GM19238 (cell line): ENCODE data around the gene VSTM2A.
"Not testable (repeated sequence)": the region's sequence is repeated elsewhere in the genome, so short reads cannot be mapped to it uniquely, and the experiment has no call there.

Experiments used
- DNase-seq: peaks from one replicate; pipeline ENCODE4 v3.0.0; 2011; ENCODE audit warnings: low spot score; ENCODE audit not compliant: insufficient read length

The VSTM2A gene, protein sequence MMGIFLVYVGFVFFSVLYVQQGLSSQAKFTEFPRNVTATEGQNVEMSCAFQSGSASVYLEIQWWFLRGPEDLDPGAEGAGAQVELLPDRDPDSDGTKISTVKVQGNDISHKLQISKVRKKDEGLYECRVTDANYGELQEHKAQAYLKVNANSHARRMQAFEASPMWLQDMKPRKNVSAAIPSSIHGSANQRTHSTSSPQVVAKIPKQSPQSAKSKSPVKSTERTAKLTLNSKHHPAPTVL

DNA sequence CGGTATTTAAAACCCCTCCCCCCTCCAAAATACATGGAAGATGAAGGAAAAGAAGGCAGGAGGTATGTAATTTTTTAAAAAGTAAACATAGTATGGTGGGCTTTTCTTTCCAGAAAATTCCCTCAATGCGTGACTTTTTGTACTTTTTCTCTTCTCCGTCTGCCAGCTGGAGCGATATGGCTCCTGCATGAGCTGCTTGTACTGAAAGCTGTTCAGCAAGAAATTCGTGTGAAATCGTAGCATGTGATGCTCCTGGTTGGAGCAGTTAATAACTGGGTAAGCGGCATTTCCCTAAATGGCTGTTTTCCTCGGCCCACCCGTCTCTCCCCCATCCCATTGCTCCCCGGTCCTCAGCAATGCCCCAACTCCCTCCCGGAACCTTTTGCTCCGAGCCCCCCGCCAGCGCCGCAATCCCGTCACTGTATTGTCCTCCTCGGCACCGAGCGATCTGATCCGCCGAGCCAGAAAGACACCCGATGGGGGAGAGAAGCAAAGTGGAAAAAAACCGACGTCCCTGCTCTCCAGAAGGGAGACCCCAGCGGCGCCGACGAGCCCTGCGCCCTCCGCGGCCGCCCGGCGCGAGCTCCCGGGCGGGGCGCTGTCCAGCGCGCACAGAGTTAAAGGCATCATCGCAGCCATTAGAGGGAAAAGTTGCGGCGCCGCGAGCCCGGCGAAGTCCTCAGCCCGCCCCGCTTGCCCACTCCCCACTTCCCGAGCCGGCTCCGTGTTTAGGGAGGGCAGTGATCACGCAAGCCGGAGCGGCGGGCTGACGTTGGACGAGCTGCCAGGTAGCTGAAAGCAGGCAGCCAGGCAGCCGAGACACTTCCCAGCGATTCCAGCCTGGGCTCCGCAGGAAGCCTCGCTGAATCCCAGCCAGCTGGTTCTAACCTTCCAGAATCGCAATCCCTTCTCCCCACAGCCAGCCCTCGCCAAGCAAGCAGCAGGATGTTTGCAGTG is at the start of gene VSTM2A:
Gene VSTM2A, plus strand, starts transcription at position 707 of the 957 bp plus-strand sequence. CDS start 356 bp downstream, outside the sequence.
- DNase-seq, result no peak

DNA sequence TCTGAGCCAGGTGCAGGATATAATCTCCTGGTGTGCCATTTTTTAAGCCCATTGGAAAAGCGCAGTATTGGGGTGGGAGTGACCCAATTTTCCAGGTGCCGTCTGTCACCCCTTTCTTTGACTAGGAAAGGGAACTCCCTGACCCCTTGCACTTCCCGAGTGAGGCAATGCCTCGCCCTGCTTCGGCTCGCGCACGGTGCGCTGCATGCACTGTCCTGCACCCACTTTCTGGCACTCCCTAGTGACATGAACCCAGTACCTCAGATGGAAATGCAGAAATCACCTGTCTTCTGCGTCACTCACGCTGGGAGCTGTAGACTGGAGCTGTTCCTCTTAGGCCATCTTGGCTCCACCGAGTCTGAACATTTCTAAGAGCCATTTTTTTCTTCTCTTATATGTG is 37.6 kb upstream of the VSTM2A start:
- not testable (repeated sequence) for DNase-seq

DNA sequence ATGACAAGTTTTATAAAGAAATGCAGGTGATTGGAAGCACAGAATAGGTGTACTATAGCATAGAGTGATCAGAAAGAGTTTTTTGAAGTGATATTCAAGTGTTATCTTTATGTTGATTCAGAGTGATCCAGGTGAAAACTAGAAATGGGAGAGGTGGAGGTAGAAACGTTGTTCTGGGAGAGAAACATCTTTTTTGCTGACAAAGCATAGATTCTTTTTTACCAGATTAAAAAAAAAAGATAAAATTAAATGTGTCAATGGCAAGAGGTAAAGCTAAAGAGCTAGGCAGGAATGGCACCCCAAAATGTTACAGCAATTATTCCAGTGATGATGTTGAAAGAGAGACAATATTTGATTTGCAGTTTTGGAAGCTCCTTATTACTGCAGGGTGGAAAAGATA is 12.6 kb upstream of the VSTM2A start:
- no peak for DNase-seq

DNA sequence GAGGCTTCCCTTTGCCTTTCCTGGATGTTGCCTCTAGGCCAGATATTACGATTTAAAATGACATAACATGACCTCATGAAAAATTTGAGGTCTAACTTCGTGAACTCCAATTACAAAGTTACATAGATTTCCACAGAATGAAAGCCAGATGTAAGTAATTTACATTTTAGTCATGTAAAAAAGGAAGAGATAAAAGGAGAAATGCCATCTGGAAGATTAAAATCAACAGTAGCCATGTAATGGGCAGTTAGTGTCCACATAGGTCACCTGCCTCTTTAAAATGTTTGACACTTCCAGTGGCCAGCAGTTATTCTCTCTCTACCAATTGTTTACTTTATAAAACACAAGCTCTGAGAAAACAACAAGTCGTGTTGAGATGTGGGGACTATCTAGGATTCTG is 4.1 kb upstream of the VSTM2A start:
- no peak for DNase-seq

DNA sequence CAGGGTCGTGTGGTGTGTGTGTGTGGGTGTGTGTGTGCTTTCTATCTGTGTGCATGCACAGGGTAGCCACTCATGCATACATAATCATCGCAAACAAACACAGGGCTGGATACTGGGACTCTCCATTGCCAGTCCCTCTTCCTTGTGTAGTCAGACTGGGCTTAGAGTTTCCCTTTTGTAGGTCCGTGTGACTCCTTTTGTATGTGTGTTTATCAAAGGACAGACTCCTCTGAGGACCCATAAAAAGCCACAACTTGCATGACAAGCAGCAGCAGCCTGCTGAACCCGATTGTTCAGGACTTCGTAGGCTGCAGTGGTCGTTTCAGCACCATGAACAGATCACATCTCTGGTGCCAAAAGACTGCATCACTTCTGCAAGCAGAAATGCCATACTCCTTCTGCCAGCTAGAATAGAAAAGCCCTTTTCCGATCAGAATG is 895 bp downstream of the VSTM2A start:
- DNase-seq, result no peak

DNA sequence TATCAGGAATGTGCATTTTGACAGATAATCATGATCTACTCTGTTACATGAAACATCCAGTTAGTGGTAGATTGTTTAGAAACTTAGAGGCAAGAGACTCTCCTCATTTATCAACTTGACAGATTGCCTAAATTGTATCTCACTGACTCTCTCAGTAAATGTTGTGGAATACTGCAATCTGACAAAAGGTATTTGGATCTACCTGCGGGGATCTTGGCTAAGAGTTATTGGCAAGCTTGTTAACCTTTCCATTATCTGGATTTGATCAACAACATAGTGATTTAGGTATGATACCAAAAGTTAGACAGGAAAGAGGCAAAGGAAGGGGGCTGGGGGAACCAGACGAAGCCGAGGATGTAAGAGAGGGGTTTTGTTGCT is 2.0 kb downstream of the VSTM2A start:
- no peak for DNase-seq

DNA sequence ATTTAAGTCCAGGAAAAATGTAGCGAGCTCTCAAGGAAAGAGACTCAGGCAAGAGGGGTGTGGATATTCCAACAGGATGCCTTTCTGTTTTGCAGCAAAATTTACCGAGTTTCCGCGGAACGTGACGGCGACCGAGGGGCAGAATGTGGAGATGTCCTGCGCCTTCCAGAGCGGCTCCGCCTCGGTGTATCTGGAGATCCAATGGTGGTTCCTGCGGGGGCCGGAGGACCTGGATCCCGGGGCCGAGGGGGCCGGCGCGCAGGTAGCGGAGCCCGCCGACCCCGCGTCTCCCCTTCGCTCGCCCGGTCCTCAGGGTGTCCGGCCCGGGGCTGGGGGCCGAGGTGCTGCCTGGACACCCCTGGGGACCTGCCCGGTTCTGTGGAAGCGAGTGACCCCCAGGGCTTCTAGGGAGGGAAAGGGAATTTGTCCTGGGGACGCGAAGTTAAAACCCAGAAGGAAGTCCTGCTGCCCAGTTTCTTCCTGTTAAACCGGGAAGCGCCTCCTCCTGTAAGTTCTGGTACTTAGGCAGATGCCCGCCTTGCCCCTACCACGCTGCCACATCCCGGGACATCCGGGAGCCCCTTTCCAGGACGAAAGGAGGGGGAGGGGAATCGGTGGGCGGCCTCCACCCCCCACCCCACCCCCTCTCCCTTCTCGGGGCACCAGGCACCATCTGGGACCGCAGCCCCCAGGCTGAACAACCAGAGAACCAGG is 2.5 kb downstream of the VSTM2A start:
- no peak for DNase-seq

DNA sequence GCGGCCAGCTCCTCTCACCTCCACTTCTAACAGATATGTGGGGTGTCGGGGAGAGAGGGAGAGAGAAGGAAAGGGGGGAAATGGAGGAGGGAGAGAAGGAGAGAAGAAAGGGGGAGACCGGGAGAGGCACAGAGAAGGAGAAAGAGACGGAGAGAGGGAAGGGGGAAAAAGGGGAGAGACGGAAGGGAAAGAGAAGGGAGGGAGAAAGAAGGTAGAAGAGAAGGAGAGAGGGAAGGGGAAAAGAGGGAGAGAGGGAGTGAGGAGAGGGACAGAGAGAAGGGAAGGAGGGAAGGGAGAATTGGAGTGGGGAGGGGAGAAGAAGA is 3.0 kb downstream of the VSTM2A start:
- no peak for DNase-seq

DNA sequence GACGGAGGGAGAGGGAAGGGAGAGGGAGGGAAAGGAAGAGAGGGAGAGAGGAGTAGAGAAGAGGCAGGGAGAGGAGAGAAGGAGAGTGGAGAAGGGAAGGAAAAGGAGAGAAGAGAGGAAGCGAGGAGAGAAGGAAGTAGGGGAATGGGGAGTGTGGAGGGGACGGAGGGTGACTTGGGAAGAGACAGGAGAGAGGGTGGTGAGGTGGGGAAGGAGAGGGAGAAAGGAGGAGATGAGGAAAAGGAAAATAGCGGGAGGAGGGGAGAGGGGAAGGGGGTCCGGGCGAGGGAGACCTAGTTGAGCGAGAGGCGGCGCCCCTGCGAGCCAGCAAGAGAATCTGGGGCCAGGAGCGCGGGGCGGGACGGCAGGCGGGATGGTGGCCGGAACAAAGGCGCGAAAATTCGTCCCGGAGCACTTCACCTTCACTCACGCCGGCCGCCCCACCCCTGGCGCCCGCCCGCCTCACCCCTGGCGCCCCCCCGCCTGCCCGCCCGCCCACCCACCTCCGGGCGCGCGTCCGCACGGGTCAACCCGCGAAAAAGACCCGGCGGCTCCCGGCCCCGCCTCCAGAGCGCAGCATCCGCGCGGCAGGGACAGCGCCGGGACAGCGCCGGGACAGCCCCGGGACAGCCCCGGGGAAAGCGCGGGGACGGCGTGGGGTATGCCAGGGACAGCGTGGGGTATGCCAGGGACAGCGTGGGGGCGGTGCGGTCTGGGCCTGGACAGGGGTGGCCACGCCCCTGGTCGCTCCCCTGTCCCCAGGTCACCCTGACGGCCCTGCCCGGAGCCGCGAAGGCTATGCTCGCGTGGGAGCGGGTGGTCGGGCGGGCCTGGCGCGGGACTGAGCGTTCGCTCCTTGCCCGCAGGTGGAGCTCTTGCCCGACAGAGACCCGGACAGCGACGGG is 4.2 kb downstream of the VSTM2A start:
- DNase-seq, result no peak

DNA sequence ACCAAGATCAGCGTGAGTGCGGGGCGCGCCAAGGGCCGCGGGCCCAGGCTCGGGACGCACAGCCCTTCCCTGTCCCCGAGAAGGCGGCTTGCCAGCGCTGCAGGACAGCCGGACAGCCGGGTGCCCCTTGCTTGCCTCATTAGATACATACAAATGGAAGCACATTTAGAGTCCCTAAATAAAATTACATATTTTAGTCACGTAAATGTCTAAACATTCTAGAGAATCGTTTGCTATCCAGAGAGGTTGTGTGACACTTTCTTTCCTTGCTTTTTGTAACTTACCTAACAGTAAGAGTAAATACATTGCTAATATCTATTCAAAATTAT is 4.8 kb downstream of the VSTM2A start:
- no peak for DNase-seq

DNA sequence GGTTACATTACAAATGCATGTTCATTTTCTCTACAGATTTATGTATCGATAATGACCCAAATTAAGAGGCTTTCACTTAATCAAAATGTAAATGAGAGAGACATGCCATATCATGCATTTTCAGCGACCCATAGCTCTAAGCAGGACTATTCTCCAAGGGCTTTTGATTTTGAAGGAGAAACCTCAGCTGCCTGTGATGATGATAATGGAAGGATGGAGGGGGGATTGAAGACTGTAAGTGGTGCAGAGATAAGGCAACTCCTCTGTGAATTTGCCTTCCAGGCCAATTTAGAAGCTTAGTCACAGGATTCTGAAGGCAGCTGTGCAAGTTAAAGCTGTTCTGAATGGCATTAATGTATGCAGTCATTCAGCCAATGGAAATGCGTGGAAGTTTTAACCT is 8.3 kb downstream of the VSTM2A start:
- no peak for DNase-seq

DNA sequence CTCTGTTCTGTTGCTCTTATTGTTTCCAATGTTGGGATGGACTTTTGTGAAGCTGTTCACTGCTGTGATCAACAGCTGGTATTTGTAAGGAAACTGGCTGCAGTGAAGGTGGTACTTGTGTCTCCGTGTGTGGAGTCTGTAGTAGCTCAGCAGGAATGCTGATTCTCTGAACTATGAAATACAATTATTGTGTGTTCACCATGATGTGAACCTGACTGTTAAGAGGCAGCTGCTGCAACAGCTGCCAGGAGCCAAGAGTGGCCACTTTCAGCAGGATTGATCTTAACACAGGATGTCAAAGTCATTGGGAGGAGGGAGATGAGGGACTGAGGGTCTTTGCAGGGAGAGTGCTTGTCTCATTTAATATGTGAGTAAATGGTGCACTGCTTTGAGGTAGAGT is 13.9 kb downstream of the VSTM2A start:
- DNase-seq, result no peak

DNA sequence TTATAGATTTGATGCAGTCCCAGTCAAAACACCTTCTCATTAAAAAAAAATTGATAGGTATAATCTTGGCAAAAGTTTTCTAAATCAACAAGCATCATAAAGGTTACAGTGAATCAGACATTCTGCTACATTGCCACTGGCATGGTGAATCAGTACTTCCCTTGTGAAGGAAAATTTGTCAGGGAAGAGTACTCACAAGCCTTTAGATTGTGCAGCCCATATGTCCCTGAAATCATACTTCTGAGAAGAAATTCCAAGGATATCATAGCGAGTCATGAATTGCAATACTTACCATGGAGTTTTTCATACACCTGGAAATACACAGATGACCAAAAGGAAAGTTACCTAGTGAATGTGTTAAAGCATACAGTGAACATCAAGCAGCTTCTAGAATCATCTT is 17.2 kb downstream of the VSTM2A start:
- DNase-seq, result no peak

DNA sequence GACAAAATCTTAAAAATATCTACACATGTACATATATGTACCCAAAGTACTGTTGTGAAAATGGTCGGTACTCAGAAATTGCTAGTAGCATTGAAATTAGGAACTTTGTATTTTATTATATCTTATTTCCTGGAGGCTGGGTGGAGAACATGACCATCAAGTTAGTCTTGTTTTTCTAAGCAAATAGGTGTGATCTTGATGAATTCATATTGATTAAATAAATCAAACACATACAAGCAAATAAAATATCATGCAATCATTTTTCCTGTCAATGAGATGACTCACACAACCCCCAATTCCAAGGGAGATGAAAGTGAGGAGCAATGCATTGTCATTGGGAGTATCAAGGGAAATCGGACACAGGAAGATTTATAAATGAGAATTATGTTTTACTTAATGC is 18.0 kb downstream of the VSTM2A start:
- DNase-seq, result no peak

DNA sequence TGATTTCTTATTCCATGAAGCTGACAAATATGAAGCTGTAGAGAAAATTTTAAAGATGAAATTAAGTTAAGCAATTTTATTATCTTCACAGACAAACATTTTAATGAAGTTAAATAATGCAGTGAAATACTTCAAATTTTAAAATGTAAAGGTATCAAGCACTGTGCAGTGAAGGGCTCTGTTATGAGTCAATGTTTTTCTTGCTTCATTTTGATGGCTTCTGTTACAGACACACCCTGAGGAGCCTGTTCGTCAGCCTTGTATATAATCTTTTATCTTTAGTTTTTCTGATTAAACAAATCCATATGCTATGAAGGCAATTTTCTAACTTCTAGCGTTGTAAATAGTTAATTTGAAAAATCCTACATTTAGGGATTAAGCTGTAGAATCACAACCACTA is 18.5 kb downstream of the VSTM2A start:
- DNase-seq, result no peak

DNA sequence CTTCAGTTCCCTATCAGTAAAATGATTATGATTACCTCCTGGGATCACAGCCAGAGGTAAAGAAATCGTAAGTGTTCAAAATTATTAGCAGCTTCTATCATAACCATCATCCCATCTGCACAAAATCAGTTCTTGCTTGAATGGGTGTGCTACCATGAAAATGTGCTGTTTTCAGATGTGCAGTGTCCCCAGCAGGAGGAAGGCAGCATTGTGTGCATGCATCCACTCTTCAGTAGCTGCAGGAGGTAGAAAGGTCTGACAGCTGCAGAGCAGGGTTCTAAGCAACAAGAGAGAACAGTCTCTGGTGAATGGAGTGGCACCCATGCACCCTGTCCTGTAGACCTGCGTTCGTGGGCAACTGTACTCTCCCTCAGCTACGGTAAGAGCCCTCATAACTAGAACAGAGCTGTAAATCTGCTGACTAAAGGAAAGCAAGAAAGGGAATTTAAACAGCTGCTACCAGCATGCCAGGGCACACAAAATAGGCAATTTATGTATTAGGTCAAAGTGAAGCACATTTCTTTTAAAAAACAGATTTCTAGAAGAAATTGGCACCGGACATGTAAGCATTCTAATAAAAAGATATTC is 21.2 kb downstream of the VSTM2A start:
- DNase-seq, result no peak

DNA sequence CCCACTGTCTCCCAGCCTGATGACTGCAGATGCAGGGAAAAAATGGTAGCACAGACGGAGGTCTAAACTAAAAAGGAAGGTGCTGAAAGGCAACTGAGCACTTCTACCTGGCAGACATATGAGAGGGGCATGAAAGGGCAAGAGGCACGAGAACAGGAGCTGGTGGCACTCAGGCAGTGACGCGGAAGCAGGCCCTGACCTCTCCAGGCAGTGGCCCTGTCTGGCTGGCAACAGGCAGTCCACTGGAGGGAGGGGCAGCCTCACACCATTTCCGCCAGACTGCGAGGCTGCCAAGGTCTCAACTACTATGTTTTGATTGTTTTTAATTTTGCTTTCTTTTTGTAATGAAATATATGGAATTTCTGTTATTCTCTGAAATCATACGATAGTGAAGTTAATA is 23.3 kb downstream of the VSTM2A start:
- no peak for DNase-seq

DNA sequence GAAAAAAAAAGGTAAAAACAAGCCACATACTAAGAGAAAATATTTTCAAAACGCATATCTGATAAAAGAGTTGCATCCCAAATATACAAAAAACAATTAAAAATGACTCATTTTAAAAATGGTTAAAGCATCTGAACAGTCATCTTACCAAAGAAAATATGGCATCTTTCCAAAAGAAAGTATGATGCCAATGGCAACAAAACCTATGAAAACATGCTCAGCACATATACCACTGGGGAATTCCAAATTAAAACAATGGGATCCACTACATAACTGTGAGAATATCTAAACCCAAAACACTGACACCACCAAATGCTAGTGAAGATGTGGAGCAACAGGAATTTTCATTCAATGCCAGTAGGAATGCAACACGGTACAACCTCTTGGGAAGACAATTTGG is 39.3 kb downstream of the VSTM2A start:
- no peak for DNase-seq

DNA sequence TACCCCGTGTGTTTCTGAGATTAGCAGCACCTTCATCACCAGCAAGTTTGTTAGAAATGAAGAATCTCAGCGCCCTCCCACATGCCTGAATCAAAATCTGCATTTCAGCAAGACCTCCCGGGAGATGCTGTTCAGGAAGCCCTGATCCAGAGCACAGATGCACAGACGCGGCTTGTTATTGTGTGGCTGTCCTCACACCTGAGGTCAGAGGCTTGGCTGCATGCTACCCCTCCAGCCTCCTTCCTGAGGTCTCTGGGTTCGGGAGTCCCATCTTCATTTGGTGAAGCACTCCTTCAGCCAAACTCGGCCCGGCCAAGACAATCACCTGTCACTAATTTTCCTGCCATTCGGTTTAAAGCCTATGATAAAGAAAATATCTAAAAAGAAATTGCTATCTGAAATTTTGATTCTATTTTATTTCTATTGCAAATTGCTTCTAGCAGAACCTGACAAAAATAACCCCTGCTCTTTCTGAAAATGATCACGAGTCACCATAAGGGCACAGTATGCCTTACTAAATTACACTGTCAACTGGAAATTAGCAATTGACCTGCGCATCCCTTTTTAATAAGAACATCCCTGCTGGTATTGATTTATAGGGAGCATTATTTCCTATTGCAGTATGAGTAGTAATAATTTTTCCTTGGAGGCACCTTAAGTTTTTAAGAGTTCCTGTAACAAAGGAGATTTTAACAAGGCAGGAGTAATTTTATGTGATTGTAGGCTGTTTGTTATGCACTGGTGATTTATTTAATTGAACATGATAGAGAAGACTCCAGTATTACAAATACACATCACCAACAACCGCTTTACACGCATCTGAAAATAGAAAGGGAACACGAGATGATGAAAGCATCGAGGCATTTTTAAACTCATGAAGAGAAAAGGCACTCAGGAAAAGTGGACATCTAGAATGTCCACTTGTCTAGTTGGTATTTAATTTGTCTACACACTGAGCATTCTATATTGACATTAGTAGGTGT is 49.5 kb downstream of the VSTM2A start:
- no peak for DNase-seq

DNA sequence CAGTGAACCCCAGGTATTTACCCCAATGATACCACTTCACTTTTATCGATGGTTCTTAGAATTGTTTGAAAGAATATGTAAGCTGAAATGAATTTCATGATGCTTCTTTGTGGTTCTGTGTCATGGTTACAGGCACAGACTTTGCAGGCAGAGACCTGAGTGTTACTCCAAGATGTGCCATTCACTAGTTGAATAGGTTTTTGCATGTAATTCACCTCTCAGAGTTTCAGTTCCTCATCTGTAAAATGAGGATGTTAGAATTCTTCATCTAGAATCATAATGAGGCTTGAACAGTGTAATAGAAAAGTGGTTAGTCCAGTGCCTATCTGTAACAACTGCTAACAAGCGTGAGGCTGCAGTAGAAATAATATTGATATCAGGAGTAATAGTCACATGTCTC is 54.6 kb downstream of the VSTM2A start:
- DNase-seq, result peak; percentile 2
